Kidney epithelial cell (primary cell): Measurements from ENCODE around the gene NFE2L2. TPM values are rescaled to one million over a fixed set of nuclear protein-coding genes. Genes with fewer than 3 reads are reported as not detected.

Experiments used
- DNase-seq: peaks from one replicate; pipeline ENCODE4 v3.0.0-alpha.2; 2010; ENCODE audit warnings: low read depth
- H3K27me3 ChIP-seq: 2 replicates; pipeline ENCODE4 v1.6.0; 2011; ENCODE audit warnings: low read length; ENCODE audit not compliant: control insufficient read depth, insufficient read depth
- H3K36me3 ChIP-seq: 2 replicates; pipeline ENCODE4 v1.5.1; 2011; ENCODE audit warnings: low read length; ENCODE audit not compliant: control insufficient read depth, insufficient read depth
- H3K4me3 ChIP-seq: 2 replicates; pipeline ENCODE4 v1.5.1; 2011; ENCODE audit warnings: low read depth, mild to moderate bottlenecking, control low read depth, low read length
- total RNA-seq: library from RNA; depleted of rRNA; stranded (reverse); fragments of >200 nt; gene quantifications from 2 replicates; pipeline ENCODE4 v1.2.3, GENCODE V29; 2015
- TF ChIP-seq, protein P1 (sequence below): IDR thresholded peaks from 2 replicates; pipeline ENCODE4 v1.5.1; 2011; ENCODE audit warnings: mild to moderate bottlenecking, moderate library complexity, low read length, control low read depth, inconsistent platforms; ENCODE audit not compliant: insufficient read depth, poor library complexity, severe bottlenecking

The NFE2L2 gene
- total RNA-seq, 1 donor from 2014 or later = 77.9 TPM

DNA sequence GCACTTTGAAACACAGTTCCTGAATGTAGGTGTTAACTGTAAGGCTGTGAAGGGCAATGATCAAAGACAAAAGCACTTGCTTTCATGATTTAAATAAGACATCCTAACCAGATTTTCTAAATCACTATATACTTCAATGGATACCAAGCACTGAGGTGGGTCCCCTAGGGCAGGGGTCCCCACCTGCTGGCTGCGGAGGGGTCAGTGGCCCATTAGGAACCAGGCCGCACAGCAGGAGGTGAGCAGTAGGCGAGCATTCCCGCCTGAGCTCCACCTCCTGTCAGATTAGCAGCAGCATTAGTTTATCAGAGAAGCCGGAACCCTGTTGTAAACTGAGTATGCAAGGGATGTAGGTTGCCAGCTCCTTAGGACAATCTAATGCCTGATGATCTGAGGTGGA lies 7.1 kb downstream of the NFE2L2 start:
- Histone ChIP-seq H3K4me3 (no peak overlapping the region), H3K36me3 (no peaks in the 10 kb centered on the region), H3K27me3 (no peaks in the 10 kb centered on the region)
- DNase-seq = no peak
- TF ChIP-seq, protein P1, sequence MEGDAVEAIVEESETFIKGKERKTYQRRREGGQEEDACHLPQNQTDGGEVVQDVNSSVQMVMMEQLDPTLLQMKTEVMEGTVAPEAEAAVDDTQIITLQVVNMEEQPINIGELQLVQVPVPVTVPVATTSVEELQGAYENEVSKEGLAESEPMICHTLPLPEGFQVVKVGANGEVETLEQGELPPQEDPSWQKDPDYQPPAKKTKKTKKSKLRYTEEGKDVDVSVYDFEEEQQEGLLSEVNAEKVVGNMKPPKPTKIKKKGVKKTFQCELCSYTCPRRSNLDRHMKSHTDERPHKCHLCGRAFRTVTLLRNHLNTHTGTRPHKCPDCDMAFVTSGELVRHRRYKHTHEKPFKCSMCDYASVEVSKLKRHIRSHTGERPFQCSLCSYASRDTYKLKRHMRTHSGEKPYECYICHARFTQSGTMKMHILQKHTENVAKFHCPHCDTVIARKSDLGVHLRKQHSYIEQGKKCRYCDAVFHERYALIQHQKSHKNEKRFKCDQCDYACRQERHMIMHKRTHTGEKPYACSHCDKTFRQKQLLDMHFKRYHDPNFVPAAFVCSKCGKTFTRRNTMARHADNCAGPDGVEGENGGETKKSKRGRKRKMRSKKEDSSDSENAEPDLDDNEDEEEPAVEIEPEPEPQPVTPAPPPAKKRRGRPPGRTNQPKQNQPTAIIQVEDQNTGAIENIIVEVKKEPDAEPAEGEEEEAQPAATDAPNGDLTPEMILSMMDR = no peak

DNA sequence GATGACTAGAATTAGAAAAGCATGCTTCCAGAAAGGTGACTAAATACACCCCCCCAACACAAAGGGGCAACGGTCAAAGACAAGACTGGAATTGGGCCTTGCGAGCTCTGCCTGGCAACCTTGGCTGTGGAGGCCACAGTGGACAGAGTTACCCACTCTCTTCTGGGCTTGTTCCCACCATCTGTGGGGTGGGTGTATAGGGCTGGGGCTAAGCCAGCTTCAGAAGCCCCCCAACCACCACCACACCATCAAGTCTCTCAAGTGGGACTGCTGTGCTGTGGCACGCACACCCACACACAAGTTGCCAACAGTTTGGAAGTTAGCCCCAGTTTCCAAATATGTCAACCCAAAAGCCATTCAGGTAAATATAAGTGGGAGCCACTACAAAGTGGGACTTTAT lies 7.8 kb downstream of the NFE2L2 start:
- H3K4me3 ChIP-seq = no peak overlapping the region
- TF ChIP-seq, protein P1 = no peak
- no peaks in the 10 kb centered on the region for H3K27me3 ChIP-seq
- no peaks in the 10 kb centered on the region for H3K36me3 ChIP-seq
- DNase-seq = no peak

DNA sequence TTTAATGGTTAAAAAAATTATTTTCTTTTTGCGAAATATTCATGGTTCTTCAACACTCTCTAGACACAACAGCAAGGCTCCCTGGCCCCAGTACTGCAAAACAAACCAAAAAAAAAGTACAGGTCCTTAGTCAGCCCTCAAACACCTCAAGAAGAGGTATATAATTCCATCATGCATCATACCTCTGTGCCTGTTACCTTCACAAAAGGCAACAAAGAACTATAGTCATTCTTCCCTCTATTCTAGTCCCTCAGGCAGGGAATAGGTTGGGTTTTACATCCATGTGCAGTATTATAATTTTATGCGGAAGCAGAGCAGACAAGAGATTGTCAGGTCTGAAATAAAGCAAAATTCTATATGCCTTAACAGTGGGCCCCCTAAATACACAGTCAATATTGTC lies 8.5 kb downstream of the NFE2L2 start:
- TF ChIP-seq, protein P1 = no peak
- no peak overlapping the region for H3K4me3 ChIP-seq
- H3K27me3 ChIP-seq = no peaks in the 10 kb centered on the region
- no peak for DNase-seq
- no peaks in the 10 kb centered on the region for H3K36me3 ChIP-seq

DNA sequence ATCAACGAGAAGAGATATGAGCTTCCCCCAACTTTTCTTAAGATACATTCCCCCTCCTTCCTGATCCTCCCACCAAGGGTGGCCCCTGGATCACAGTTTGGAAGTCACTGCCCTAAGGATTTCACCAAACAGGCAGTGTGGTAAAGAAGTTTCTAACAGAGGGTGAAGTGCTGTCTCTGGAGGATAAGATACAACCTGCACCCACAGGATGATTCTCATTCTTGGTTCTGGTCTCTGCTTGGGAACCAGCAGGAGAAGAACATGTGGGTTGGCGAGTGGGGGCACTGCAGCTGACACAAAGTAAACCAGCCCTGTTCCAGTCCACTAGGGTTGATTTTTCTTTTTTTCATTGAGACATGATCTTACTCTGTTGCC lies 9.3 kb downstream of the NFE2L2 start:
- TF ChIP-seq, protein P1 = no peak
- no peak overlapping the region for H3K4me3 ChIP-seq
- DNase-seq = no peak
- H3K36me3 ChIP-seq = no peaks in the 10 kb centered on the region
- no peaks in the 10 kb centered on the region for H3K27me3 ChIP-seq

DNA sequence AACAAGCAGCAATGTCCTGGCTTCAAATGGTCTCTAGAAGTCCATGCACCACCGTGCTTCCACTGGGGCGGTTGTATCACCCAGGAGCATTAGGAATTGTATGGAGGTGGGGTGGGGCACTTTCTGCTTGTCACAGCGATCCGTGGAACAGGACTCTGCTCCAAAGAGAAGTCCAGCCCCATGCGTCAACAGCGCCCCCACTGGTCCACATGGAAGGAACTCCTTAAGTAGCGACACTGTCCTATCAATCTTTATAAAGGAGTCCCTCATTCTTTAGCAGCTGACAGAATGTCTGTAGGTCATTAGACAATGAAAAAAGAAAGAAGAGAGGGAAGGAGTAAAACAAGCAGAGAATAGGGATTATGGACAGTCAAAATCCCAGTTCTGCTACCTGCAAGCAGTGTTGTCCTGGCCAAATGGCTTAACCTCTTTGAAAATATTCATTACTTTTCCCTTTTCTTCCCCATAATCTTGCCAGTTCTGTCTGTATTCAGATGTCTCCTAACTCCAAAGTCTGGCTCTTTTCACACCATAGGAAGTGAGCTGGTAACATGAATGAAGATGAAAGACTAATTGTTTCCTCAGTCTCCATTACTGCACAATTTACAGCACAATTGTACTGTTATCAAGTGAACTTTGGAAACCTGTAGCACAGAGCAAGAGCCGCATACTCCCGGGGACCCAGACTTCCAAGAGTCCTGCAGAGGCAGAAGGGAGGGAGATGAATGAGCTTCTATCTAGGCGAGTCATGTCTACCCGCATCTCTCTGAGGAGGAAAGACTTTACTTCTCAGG lies 9.9 kb downstream of the NFE2L2 start:
- H3K36me3 ChIP-seq = no peaks in the 10 kb centered on the region
- TF ChIP-seq, protein P1 = peak; percentile 41
- no peaks in the 10 kb centered on the region for H3K27me3 ChIP-seq
- DNase-seq = no peak
- no peak overlapping the region for H3K4me3 ChIP-seq

DNA sequence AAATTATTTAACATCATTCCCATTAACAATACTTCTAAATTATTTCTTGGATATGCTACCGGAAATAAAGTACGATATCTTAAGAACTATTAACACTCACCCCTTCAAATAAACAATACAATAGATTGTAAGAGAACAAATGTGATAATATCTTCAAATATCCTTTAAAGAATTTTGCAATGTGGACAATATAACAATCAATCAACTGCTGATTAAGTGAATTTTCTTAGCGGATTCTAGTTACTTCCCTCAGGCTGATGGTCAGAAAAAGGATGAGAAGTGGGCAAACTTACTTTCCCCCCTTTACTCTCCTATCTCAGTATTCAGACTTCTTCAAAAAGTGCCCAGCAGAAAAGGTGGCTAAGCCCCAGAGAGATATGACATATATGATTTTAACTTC lies 10.8 kb downstream of the NFE2L2 start:
- no peak for DNase-seq
- no peaks in the 10 kb centered on the region for H3K36me3 ChIP-seq
- H3K27me3 ChIP-seq = no peaks in the 10 kb centered on the region
- H3K4me3 ChIP-seq = no peak overlapping the region
- TF ChIP-seq, protein P1 = no peak
